Tibial nerve (tissue), 4 donors: ENCODE measurements around the gene UCN3. TPM values are rescaled to one million over a fixed set of nuclear protein-coding genes. Genes with fewer than 3 reads are reported as not detected.

Source experiments
- DNase-seq, 2 donors: peaks; one replicate each; pipeline ENCODE4 v3.0.0-alpha.2; 2019; ENCODE audit warnings: low spot score in 2 of 2
- H3K27ac ChIP-seq, 4 donors: fragments of 200-600 bp; sonication (generic) in 3 of 4; one replicate each; pipeline ENCODE4 v1.5.1; 2017 to 2019; ENCODE audit warnings: mild to moderate bottlenecking in 1 of 4
- H3K27me3 ChIP-seq, 2 donors: fragments of 200-600 bp; sonication (generic) in 1 of 2; one replicate each; pipeline versions ENCODE4 v1.5.1 to v1.6.0; 2017 to 2019
- H3K36me3 ChIP-seq, 3 donors: fragments of 200-600 bp; sonication (generic); one replicate each; pipeline ENCODE4 v1.5.1; 2018 to 2019
- H3K4me1 ChIP-seq, 4 donors: fragments of 200-600 bp; sonication (generic) in 3 of 4; one replicate each; pipeline ENCODE4 v1.5.1; 2017 to 2019
- H3K4me3 ChIP-seq, 4 donors: fragments of 200-600 bp; sonication (generic) in 3 of 4; one replicate each; pipeline ENCODE4 v1.5.1; 2017 to 2019; ENCODE audit warnings: mild to moderate bottlenecking in 1 of 4, moderate library complexity in 1 of 4
- H3K9me3 ChIP-seq, 4 donors: fragments of 200-600 bp; sonication (generic) in 3 of 4; one replicate each; pipeline ENCODE4 v1.5.1; 2017 to 2019
- EP300 ChIP-seq, 2 donors: sonication (generic); formaldehyde crosslinking; IDR thresholded peaks; one replicate each; pipeline ENCODE4 v1.6.1; 2017; ENCODE audit warnings: antibody characterized with exemption in 2 of 2, mild to moderate bottlenecking in 1 of 2
- POLR2A ChIP-seq, 2 donors: fragments of 450-650 bp; IDR thresholded peaks; one replicate each; pipeline ENCODE4 v1.6.1; 2017; ENCODE audit warnings: antibody characterized with exemption in 2 of 2, mild to moderate bottlenecking in 2 of 2, moderate library complexity in 2 of 2
- WGBS, 2 donors: methylation state at CpG; one replicate each; pipeline ENCODE4 v1.1.5; 2018; 5-methylcytosine and 5-hydroxymethylcytosine counted together
- total RNA-seq, 4 donors: library from RNA; depleted of rRNA; stranded (reverse); fragments of >200 nt; gene quantifications; one replicate each; pipeline ENCODE4 v1.1.0, GENCODE V29; 2016
- TF ChIP-seq, protein P1 (sequence below), 5 experiments: fragments of 200-600 bp in 3 of 5; fragments of 450-650 bp in 2 of 5; sonication (generic) in 3 of 5; IDR thresholded peaks; one replicate each; pipeline ENCODE4 v1.5.1; 2016 to 2019; ENCODE audit warnings: antibody characterized with exemption in 5 of 5, mild to moderate bottlenecking in 3 of 5, moderate library complexity in 2 of 5

UCN3 gene
- total RNA-seq, 4 donors from 2014 or later, result not detected

DNA sequence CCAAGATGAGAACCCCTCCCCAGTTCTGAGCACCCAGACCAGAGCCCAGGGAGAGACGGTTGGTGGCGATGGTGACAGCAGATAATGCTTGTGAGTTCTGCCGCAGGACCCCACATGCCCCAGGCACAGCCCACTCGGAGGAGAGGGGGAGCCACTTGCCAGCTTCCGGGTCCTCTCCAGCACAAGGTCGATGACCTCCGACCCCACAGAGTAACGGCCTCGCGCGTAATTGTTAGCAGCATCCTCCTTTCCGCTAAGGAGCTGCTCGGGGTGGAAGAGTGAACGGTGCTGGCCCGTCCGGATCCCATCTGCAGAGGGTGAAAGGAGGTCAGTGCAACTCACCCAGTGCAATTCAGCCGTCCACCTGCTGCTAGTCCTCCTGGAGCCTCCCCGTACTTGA is 30.4 kb downstream of the UCN3 start:
- DNase-seq, result no peak
- WGBS, 2 donors, result 82 to 89% methylated on average over 18 of the region's 18 CpGs
- H3K4me3 ChIP-seq, result no peak overlapping the region
- no peaks in the 10 kb centered on the region for H3K4me1 ChIP-seq
- H3K9me3 ChIP-seq, result peaks cover 0 to 19% (median 6%) of the 10 kb centered on the region in 4 donors
- H3K27me3 ChIP-seq, result no peaks in the 10 kb centered on the region
- H3K36me3 ChIP-seq, result no peaks in the 10 kb centered on the region
- TF ChIP-seq EP300 (IDR thresholded peaks at IDR 0.05) (no peak), POLR2A (IDR thresholded peaks at IDR 0.05) (no peak)
- TF ChIP-seq, protein P1, sequence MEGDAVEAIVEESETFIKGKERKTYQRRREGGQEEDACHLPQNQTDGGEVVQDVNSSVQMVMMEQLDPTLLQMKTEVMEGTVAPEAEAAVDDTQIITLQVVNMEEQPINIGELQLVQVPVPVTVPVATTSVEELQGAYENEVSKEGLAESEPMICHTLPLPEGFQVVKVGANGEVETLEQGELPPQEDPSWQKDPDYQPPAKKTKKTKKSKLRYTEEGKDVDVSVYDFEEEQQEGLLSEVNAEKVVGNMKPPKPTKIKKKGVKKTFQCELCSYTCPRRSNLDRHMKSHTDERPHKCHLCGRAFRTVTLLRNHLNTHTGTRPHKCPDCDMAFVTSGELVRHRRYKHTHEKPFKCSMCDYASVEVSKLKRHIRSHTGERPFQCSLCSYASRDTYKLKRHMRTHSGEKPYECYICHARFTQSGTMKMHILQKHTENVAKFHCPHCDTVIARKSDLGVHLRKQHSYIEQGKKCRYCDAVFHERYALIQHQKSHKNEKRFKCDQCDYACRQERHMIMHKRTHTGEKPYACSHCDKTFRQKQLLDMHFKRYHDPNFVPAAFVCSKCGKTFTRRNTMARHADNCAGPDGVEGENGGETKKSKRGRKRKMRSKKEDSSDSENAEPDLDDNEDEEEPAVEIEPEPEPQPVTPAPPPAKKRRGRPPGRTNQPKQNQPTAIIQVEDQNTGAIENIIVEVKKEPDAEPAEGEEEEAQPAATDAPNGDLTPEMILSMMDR (IDR thresholded peaks at IDR 0.05), result no peak
- no peak overlapping the region for H3K27ac ChIP-seq

- DNase-seq, result no peak
- H3K4me1 ChIP-seq, result no peaks in the 10 kb centered on the region
- WGBS, 2 donors, result 66 to 81% methylated on average over 12 of the region's 12 CpGs
- no peak overlapping the region for H3K4me3 ChIP-seq
- TF ChIP-seq, protein P1 (IDR thresholded peaks at IDR 0.05), result no peak
- TF ChIP-seq POLR2A (IDR thresholded peaks at IDR 0.05) (no peak), EP300 (IDR thresholded peaks at IDR 0.05) (no peak)
- no peaks in the 10 kb centered on the region for H3K36me3 ChIP-seq
- no peak overlapping the region for H3K27ac ChIP-seq
- peaks cover 0 to 3% (median 0%) of the 10 kb centered on the region in 4 donors for H3K9me3 ChIP-seq
- H3K27me3 ChIP-seq, result no peaks in the 10 kb centered on the region
Observed at GRCh38 chr10:5396556-5397300, 32.0 kb downstream of the UCN3 start.

DNA sequence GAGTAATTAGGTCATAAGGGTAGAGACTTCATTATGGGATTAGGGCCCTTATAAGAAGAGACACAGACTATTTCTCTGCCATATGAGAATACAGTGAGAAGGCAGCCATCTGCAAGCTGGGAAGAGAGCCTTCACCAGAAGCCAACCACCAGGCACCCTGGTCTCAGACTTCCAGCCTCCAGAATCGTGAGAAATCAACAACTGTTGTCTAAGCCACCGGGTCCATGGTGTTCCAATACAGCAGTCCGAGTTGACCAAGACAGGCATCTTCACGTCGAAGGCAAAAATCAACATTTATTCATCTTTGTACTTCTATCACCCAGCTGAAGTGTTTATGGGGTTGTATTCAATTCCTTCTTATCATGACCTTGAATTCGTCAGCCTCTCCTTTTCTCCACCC is 34.6 kb downstream of the UCN3 start:
- Histone ChIP-seq H3K36me3 (no peaks in the 10 kb centered on the region), H3K4me3 (no peak overlapping the region), H3K27me3 (no peaks in the 10 kb centered on the region), H3K27ac (no peak overlapping the region), H3K4me1 (no peaks in the 10 kb centered on the region), H3K9me3 (peaks cover 0 to 3% (median 0%) of the 10 kb centered on the region in 4 donors)
- TF ChIP-seq, protein P1 (IDR thresholded peaks at IDR 0.05), result no peak
- TF ChIP-seq EP300 (IDR thresholded peaks at IDR 0.05) (no peak), POLR2A (IDR thresholded peaks at IDR 0.05) (no peak)
- DNase-seq, result no peak
- 81 to 86% methylated on average over 6 of the region's 6 CpGs for WGBS, 2 donors

DNA sequence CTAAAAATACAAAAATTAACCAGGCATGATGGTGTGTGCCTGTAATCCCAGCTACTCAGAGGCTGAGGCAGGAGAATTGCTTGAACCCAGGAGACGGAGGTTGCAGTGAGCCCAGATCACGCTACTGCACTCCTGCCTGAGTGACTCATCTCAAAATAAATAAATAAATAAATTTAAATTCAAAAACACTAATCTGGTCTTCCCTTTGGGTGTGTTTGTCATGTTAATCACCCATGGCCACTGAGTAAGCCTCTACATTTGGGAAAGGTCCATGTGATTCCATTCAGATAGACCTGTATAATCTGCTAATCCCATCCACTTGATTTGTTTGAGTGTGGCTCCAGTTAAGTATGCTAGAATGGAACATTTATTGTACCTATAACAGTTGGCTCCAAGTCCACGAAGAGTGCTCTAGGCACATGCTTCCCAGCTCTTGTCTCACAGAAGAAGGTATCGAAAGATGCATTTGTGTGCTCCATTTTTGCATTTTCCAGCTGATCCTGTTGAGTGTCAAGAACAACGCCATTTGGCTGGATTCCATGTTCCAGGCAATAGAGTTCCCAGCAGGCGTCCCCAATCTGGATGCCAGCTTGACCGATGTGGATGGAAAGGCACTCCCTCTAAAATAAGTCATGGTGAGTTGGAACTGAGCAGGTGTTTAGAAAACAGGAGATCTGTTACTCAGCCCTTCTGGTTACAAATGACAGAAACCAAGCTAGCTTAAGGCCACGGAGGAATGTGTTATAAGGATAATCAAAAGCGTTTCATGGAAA is 35.9 kb downstream of the UCN3 start:
- WGBS, 2 donors, result 90 to 91% methylated on average over 9 of the region's 9 CpGs
- TF ChIP-seq, protein P1 (IDR thresholded peaks at IDR 0.05), result no peak
- no peak for TF ChIP-seq POLR2A (IDR thresholded peaks at IDR 0.05)
- TF ChIP-seq EP300 (IDR thresholded peaks at IDR 0.05), result no peak
- Histone ChIP-seq H3K36me3 (no peaks in the 10 kb centered on the region), H3K27me3 (no peaks in the 10 kb centered on the region), H3K4me1 (no peaks in the 10 kb centered on the region), H3K9me3 (no peaks in the 10 kb centered on the region), H3K4me3 (no peak overlapping the region), H3K27ac (no peak overlapping the region)
- DNase-seq, result no peak

DNA sequence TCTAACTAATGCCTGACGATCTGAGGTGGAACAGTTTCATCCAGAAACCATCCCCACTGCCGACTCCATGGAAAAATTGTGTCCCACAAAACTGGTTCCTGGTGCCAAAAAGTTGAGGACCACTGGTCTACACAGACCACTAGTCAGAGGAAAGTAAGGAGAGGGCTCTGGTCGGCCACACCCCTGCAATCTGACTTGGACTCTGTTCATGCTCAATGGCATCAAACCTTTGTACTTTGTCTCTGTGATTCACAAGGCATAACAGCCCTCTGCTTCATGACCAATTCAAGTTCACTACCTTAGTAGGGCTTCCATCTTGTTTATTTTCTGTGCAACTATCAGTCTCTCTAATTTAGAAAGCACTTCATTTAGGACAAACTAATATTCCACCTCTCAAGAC is 38.0 kb downstream of the UCN3 start:
- Histone ChIP-seq H3K9me3 (no peaks in the 10 kb centered on the region), H3K27me3 (no peaks in the 10 kb centered on the region), H3K36me3 (no peaks in the 10 kb centered on the region), H3K27ac (no peak overlapping the region), H3K4me3 (no peak overlapping the region), H3K4me1 (no peaks in the 10 kb centered on the region)
- TF ChIP-seq, protein P1 (IDR thresholded peaks at IDR 0.05), result no peak
- TF ChIP-seq POLR2A (IDR thresholded peaks at IDR 0.05) (no peak), EP300 (IDR thresholded peaks at IDR 0.05) (no peak)
- DNase-seq, result no peak
- 87 to 88% methylated on average over 3 of the region's 3 CpGs for WGBS, 2 donors
